MM.1S (cell line): ENCODE results near the gene TRABD2B.

Source experiments
- DNase-seq: peaks from one replicate; pipeline ENCODE4 v3.0.0-alpha.2; 2015
- H2AFZ ChIP-seq: fragments of 300-600 bp; sonication (generic); 2 replicates; pipeline ENCODE4 v1.6.0; 2016; ENCODE audit warnings: antibody characterized with exemption, low read length
- H3F3A ChIP-seq: fragments of 300-600 bp; sonication (generic); 2 replicates; pipeline ENCODE4 v1.6.1; 2016; ENCODE audit warnings: mild to moderate bottlenecking, antibody characterized with exemption, low read length, moderate library complexity, mixed read lengths; ENCODE audit not compliant: insufficient read depth
- H3K27ac ChIP-seq: fragments of 300-600 bp; sonication (generic); 2 replicates; pipeline ENCODE4 v1.5.1; 2016; ENCODE audit warnings: mild to moderate bottlenecking, low read length
- H3K27me3 ChIP-seq: fragments of 300-600 bp; sonication (generic); replicated peaks from 2 replicates; pipeline ENCODE4 v1.6.0; 2016; ENCODE audit warnings: low read length; ENCODE audit not compliant: insufficient read depth
- H3K36me3 ChIP-seq: fragments of 300-600 bp; sonication (generic); replicated peaks from 2 replicates; pipeline ENCODE4 v1.6.1; 2016; ENCODE audit warnings: mild to moderate bottlenecking, low read length, mixed read lengths; ENCODE audit not compliant: insufficient read depth
- H3K4me1 ChIP-seq: fragments of 300-600 bp; sonication (generic); 2 replicates; pipeline ENCODE4 v1.6.1; 2016; ENCODE audit warnings: low read length, mixed read lengths
- H3K4me2 ChIP-seq: fragments of 300-600 bp; sonication (generic); 2 replicates; pipeline ENCODE4 v1.6.0; 2016; ENCODE audit warnings: low read depth, low read length
- H3K4me3 ChIP-seq: fragments of 300-600 bp; sonication (generic); 2 replicates; pipeline ENCODE4 v1.5.1; 2016; ENCODE audit warnings: low read length, mixed read lengths
- H3K79me2 ChIP-seq: fragments of 300-600 bp; sonication (generic); 2 replicates; pipeline ENCODE4 v1.6.1; 2016; ENCODE audit warnings: mixed run types, low read length, mixed read lengths
- H3K9ac ChIP-seq: fragments of 300-600 bp; sonication (generic); 2 replicates; pipeline ENCODE4 v1.6.1; 2016; ENCODE audit warnings: low read length, mixed read lengths
- H3K9me2 ChIP-seq: fragments of 300-600 bp; sonication (generic); replicated peaks from 2 replicates; pipeline ENCODE4 v1.6.1; 2016; ENCODE audit warnings: mild to moderate bottlenecking, low read length, mixed read lengths; ENCODE audit not compliant: insufficient read depth
- H3K9me3 ChIP-seq: fragments of 300-600 bp; sonication (generic); replicated peaks from 2 replicates; pipeline ENCODE4 v1.6.1; 2016; ENCODE audit warnings: mild to moderate bottlenecking, low read length, mixed read lengths; ENCODE audit not compliant: insufficient read depth
- H4K20me1 ChIP-seq: fragments of 300-600 bp; sonication (generic); 2 replicates; pipeline ENCODE4 v1.6.1; 2016; ENCODE audit warnings: mild to moderate bottlenecking, low read length, moderate library complexity, mixed read lengths; ENCODE audit not compliant: insufficient read depth
- CTCF ChIP-seq: fragments of 300-600 bp; sonication (generic); IDR thresholded peaks from 2 replicates; pipeline ENCODE4 v1.5.1; 2016; ENCODE audit warnings: antibody characterized with exemption, low read length, mixed read lengths
- EZH2 ChIP-seq: fragments of 300-600 bp; sonication (generic); optimal IDR thresholded peaks from 2 replicates; pipeline ENCODE3; 2017; ENCODE audit warnings: low read depth, mild to moderate bottlenecking, antibody characterized with exemption, low read length, mixed read lengths
- EZH2phosphoT487 ChIP-seq: fragments of 300-600 bp; sonication (generic); IDR thresholded peaks from 2 replicates; pipeline ENCODE4 v1.6.1; 2018; ENCODE audit warnings: antibody characterized with exemption, low read length

TRABD2B gene

DNA sequence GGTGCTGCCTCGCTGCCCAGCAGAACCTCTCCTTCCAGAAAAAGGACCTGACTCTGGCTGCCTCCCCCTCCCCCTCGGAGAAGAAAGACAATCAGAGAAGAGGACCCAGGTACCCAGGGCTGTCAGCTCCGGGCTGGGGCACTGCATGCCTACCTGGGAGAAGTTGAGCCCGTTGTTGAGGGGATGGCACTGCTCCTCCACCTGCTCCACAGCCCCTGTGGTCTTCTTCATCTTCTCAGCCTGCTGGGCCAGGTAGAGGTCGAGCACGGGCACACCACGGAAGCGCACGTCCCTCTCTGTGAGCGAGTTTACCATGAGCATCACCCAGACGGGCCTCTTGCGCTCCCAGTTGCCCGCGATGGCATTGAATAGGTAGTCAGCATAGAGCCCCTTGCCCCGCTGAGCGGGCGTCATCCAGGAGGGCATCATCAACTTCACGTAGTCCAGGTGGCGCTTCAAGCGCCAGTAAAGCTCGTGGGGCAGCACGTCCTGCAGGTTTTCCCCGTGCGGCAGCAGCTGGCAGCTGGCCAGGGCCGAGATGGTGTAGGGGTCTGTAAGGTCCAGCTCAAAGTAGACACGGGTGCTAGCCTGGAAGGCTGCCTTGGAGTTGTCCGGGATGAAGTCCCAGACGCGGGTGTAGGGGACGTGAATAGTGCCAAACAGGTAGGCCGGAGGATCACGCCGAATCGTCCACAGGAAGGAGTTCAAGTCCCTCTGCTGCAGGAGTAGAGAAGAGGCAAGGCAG lies 3.1 kb downstream of the TRABD2B start:
- no peak overlapping the region for H3K27ac ChIP-seq
- H3K4me2 ChIP-seq, result no peak overlapping the region
- H3K9ac ChIP-seq, result no peak overlapping the region

GRCh38 chr1:47993416-47993740 lies 3.8 kb downstream of the TRABD2B start:
- no peak for DNase-seq
- Histone ChIP-seq H3K79me2 (no peaks in the 10 kb centered on the region), H3K4me1 (no peaks in the 10 kb centered on the region), H3K27ac (no peak overlapping the region), H3F3A (no peaks in the 10 kb centered on the region), H3K9me2 (no peaks in the 10 kb centered on the region), H3K9ac (no peak overlapping the region), H3K36me3 (no peaks in the 10 kb centered on the region), H3K4me2 (no peak overlapping the region), H4K20me1 (no peaks in the 10 kb centered on the region), H3K9me3 (no peaks in the 10 kb centered on the region), H2AFZ (no peak overlapping the region), H3K4me3 (no peak overlapping the region), H3K27me3 (peaks cover 11% of the 10 kb centered on the region)
- TF ChIP-seq EZH2phosphoT487 (no peak), CTCF (no peak), EZH2 (no peak)

More for the DNA sequence above, 3.1 kb downstream of the TRABD2B start:
- no peaks in the 10 kb centered on the region for H3K79me2 ChIP-seq
- TF ChIP-seq CTCF (no peak), EZH2phosphoT487 (no peak), EZH2 (no peak)
- no peak overlapping the region for H3K4me3 ChIP-seq
- no peaks in the 10 kb centered on the region for H3K4me1 ChIP-seq
- H3K27me3 ChIP-seq, result peaks cover 11% of the 10 kb centered on the region
- H3K36me3 ChIP-seq, result no peaks in the 10 kb centered on the region
- no peak overlapping the region for H2AFZ ChIP-seq
- H4K20me1 ChIP-seq, result no peaks in the 10 kb centered on the region
- DNase-seq, result no peak
- H3K9me3 ChIP-seq, result no peaks in the 10 kb centered on the region
- H3F3A ChIP-seq, result no peaks in the 10 kb centered on the region
- H3K9me2 ChIP-seq, result no peaks in the 10 kb centered on the region

DNA sequence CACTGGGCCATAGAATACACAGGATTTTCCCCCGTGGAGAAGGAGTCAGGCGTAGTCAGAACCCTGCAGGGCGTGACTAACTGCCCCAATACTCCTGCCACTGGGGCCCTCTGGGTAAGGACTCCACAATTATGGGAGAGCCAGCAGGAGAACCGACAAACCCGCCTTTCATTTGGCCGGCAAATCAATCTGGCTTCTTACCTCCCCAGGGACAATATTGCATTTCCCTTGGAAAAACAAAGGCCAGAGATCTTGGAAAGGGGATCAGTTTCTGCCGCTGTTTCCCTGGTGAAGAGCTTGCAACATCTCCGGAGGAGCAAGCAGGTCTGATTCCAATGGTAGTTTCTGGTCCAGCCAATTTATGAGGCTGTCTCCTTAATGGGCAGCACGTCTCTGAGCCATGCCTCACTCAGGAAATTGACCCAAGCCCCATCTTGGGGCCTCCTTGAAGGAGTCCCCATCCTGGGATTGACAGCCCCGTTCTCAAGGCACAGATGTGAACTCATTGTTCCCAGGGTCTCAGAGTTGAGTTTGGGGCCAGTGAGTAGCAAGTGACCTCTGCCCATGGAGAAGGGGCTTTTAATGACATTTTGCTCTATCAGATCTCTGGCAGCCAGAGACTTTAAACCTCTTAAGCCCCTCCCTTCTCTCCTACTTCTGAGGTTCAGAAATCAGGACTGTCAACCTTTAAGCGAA lies 4.3 kb downstream of the TRABD2B start:
- Histone ChIP-seq H3K4me1 (no peaks in the 10 kb centered on the region), H3K36me3 (no peaks in the 10 kb centered on the region), H3K79me2 (no peaks in the 10 kb centered on the region), H3K27me3 (peaks cover 11% of the 10 kb centered on the region), H3K9me2 (no peaks in the 10 kb centered on the region), H4K20me1 (no peaks in the 10 kb centered on the region), H3K4me2 (no peak overlapping the region), H3K4me3 (no peak overlapping the region), H3K27ac (no peak overlapping the region), H3K9ac (no peak overlapping the region), H3F3A (no peaks in the 10 kb centered on the region), H3K9me3 (no peaks in the 10 kb centered on the region), H2AFZ (no peak overlapping the region)
- no peak for DNase-seq
- no peak for TF ChIP-seq EZH2phosphoT487
- TF ChIP-seq EZH2, result no peak
- TF ChIP-seq CTCF, result no peak
